ENCODE measurements around the gene PTPRT. TPM values are rescaled to one million over a fixed set of nuclear protein-coding genes. Genes with fewer than 3 reads are reported as not detected.

PTPRT gene
- total RNA-seq, 2 experiments from 2014 or later: not detected

- H3K27me3 Mint-ChIP-seq: peaks cover 4% of the 10 kb centered on the region
- no peak overlapping the region for H3K27ac Mint-ChIP-seq
- no peak for DNase-seq
- no peaks in the 10 kb centered on the region for H3K4me1 Mint-ChIP-seq
- H3K4me3 Mint-ChIP-seq: no peak overlapping the region
- no peaks in the 10 kb centered on the region for H3K36me3 Mint-ChIP-seq
- no peaks in the 10 kb centered on the region for H3K9me3 Mint-ChIP-seq
These were observed 154.6 kb downstream of the PTPRT start for GRCh38 chr20:43034981-43035724.

- no peaks in the 10 kb centered on the region for H3K27me3 Mint-ChIP-seq
These were observed 157.2 kb downstream of the PTPRT start for GRCh38 chr20:43032459-43032858.

GRCh38 chr20:43029176-43029575, 160.5 kb downstream of the PTPRT start:
- no peak for DNase-seq
- H3K27ac Mint-ChIP-seq: no peak overlapping the region
- no peaks in the 10 kb centered on the region for H3K4me1 Mint-ChIP-seq
- no peaks in the 10 kb centered on the region for H3K36me3 Mint-ChIP-seq
- H3K9me3 Mint-ChIP-seq: no peaks in the 10 kb centered on the region
- H3K4me3 Mint-ChIP-seq: no peak overlapping the region
- peaks cover under 1% of the 10 kb centered on the region for H3K27me3 Mint-ChIP-seq

More at GRCh38 chr20:43032459-43032858, 157.2 kb downstream of the PTPRT start:
- H3K36me3 Mint-ChIP-seq: no peaks in the 10 kb centered on the region
- DNase-seq: no peak
- H3K4me3 Mint-ChIP-seq: no peak overlapping the region
- no peaks in the 10 kb centered on the region for H3K4me1 Mint-ChIP-seq
- H3K27ac Mint-ChIP-seq: no peak overlapping the region
- H3K9me3 Mint-ChIP-seq: no peaks in the 10 kb centered on the region

GRCh38 chr20:43028470-43028869, 161.2 kb downstream of the PTPRT start:
- no peak overlapping the region for H3K27ac Mint-ChIP-seq
- H3K4me3 Mint-ChIP-seq: no peak overlapping the region
- H3K9me3 Mint-ChIP-seq: no peaks in the 10 kb centered on the region
- peaks cover 3% of the 10 kb centered on the region for H3K27me3 Mint-ChIP-seq
- H3K4me1 Mint-ChIP-seq: no peaks in the 10 kb centered on the region
- no peak for DNase-seq
- no peaks in the 10 kb centered on the region for H3K36me3 Mint-ChIP-seq

- no peaks in the 10 kb centered on the region for H3K4me1 Mint-ChIP-seq
- peaks cover 3% of the 10 kb centered on the region for H3K27me3 Mint-ChIP-seq
- no peaks in the 10 kb centered on the region for H3K9me3 Mint-ChIP-seq
- H3K4me3 Mint-ChIP-seq: no peak overlapping the region
- H3K27ac Mint-ChIP-seq: no peak overlapping the region
- H3K36me3 Mint-ChIP-seq: no peaks in the 10 kb centered on the region
- no peak for DNase-seq
These were observed 165.9 kb downstream of the PTPRT start for GRCh38 chr20:43023836-43024235.

- H3K9me3 Mint-ChIP-seq: no peaks in the 10 kb centered on the region
- no peaks in the 10 kb centered on the region for H3K4me1 Mint-ChIP-seq
- no peak overlapping the region for H3K27ac Mint-ChIP-seq
- no peak for DNase-seq
- H3K27me3 Mint-ChIP-seq: peaks cover 4% of the 10 kb centered on the region
- no peaks in the 10 kb centered on the region for H3K36me3 Mint-ChIP-seq
- H3K4me3 Mint-ChIP-seq: no peak overlapping the region
These were observed 167.1 kb downstream of the PTPRT start for GRCh38 chr20:43022568-43022967.

- H3K4me1 Mint-ChIP-seq: no peaks in the 10 kb centered on the region
- H3K9me3 Mint-ChIP-seq: no peaks in the 10 kb centered on the region
- H3K4me3 Mint-ChIP-seq: no peak overlapping the region
- no peak for DNase-seq
- H3K27ac Mint-ChIP-seq: no peak overlapping the region
- H3K36me3 Mint-ChIP-seq: no peaks in the 10 kb centered on the region
- peaks cover 9% of the 10 kb centered on the region for H3K27me3 Mint-ChIP-seq
These were observed 167.6 kb downstream of the PTPRT start for GRCh38 chr20:43022081-43022480.

GRCh38 chr20:43017241-43018030, 172.3 kb downstream of the PTPRT start:
- DNase-seq: no peak
- H3K36me3 Mint-ChIP-seq: no peaks in the 10 kb centered on the region
- H3K27ac Mint-ChIP-seq: no peak overlapping the region
- peaks cover 6% of the 10 kb centered on the region for H3K27me3 Mint-ChIP-seq
- no peak overlapping the region for H3K4me3 Mint-ChIP-seq
- no peaks in the 10 kb centered on the region for H3K9me3 Mint-ChIP-seq
- no peaks in the 10 kb centered on the region for H3K4me1 Mint-ChIP-seq

- no peak for DNase-seq
- Mint-ChIP-seq H3K4me1 (no peaks in the 10 kb centered on the region), H3K27me3 (peaks cover 6% of the 10 kb centered on the region), H3K36me3 (no peaks in the 10 kb centered on the region), H3K4me3 (no peak overlapping the region), H3K27ac (no peak overlapping the region), H3K9me3 (no peaks in the 10 kb centered on the region)
These were observed 173.4 kb downstream of the PTPRT start for GRCh38 chr20:43016257-43016656.

GRCh38 chr20:43015566-43015965, 174.1 kb downstream of the PTPRT start:
- H3K36me3 Mint-ChIP-seq: no peaks in the 10 kb centered on the region
- H3K27me3 Mint-ChIP-seq: peaks cover 6% of the 10 kb centered on the region
- no peak overlapping the region for H3K4me3 Mint-ChIP-seq
- no peaks in the 10 kb centered on the region for H3K4me1 Mint-ChIP-seq
- no peak overlapping the region for H3K27ac Mint-ChIP-seq
- H3K9me3 Mint-ChIP-seq: no peaks in the 10 kb centered on the region
- DNase-seq: no peak

GRCh38 chr20:43014206-43014605, 175.5 kb downstream of the PTPRT start:
- Mint-ChIP-seq H3K27me3 (peaks cover 6% of the 10 kb centered on the region), H3K4me3 (no peak overlapping the region), H3K36me3 (no peaks in the 10 kb centered on the region), H3K4me1 (no peaks in the 10 kb centered on the region), H3K27ac (no peak overlapping the region), H3K9me3 (no peaks in the 10 kb centered on the region)
- no peak for DNase-seq

- Mint-ChIP-seq H3K36me3 (no peaks in the 10 kb centered on the region), H3K4me1 (no peaks in the 10 kb centered on the region), H3K9me3 (no peaks in the 10 kb centered on the region), H3K4me3 (no peak overlapping the region), H3K27me3 (no peaks in the 10 kb centered on the region), H3K27ac (no peak overlapping the region)
- DNase-seq: no peak
These were observed 178.2 kb downstream of the PTPRT start for GRCh38 chr20:43011491-43011890.

GRCh38 chr20:43009532-43009931, 180.2 kb downstream of the PTPRT start:
- Mint-ChIP-seq H3K27ac (no peak overlapping the region), H3K4me1 (no peaks in the 10 kb centered on the region), H3K36me3 (no peaks in the 10 kb centered on the region), H3K4me3 (no peak overlapping the region), H3K27me3 (peaks cover 3% of the 10 kb centered on the region), H3K9me3 (no peaks in the 10 kb centered on the region)
- DNase-seq: no peak

GRCh38 chr20:43007525-43007924, 182.2 kb downstream of the PTPRT start:
- Mint-ChIP-seq H3K4me1 (no peaks in the 10 kb centered on the region), H3K36me3 (no peaks in the 10 kb centered on the region)

GRCh38 chr20:43006651-43007375, 182.9 kb downstream of the PTPRT start:
- Mint-ChIP-seq H3K4me1 (no peaks in the 10 kb centered on the region), H3K9me3 (no peaks in the 10 kb centered on the region), H3K4me3 (no peak overlapping the region), H3K36me3 (no peaks in the 10 kb centered on the region), H3K27me3 (peaks cover 3% of the 10 kb centered on the region), H3K27ac (no peak overlapping the region)
- no peak for DNase-seq

More at GRCh38 chr20:43007525-43007924, 182.2 kb downstream of the PTPRT start:
- DNase-seq: no peak
- Mint-ChIP-seq H3K27ac (no peak overlapping the region), H3K4me3 (no peak overlapping the region), H3K27me3 (peaks cover 3% of the 10 kb centered on the region), H3K9me3 (no peaks in the 10 kb centered on the region)
